Measurements from ENCODE around the gene ACTR8. TPM values are rescaled to one million over a fixed set of nuclear protein-coding genes. Genes with fewer than 3 reads are reported as not detected.

The ACTR8 gene
- total RNA-seq, 2 experiments from 2014 or later, result 35.2 to 39.9 TPM

DNA sequence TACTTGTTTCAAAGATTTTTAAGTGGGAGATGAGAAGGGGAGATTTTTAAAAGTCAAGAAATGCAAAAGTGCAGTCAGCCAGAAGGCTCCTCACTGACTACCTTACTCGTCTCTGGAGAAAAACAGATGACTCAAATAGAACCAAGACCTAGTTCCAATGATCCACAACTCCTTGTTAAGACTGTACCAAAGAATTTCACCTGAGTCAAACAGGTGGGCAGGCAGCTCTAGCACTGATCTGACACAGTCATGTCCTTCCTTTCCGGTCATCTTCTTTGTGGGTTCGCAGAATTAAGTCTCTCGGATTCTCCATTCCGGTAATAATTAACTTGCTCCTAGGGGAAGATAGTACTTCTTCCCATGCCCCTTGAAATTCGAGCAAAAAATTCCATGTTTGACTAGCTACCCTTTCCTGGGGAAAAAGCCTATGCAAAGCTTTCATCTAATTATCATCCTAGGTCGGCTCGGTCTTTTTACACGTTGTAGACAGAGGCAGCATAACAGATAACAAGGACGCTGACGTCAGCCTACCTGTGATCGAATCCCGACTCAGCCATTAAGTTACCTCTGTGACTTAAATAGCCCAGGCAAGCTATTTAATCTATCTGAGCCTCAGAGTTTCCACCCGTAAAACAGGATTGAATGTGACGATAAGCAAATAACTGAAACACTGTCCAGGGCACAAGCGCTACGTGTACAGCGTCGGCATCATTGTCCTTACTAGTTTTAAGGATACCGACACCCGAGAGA lies 8.9 kb upstream of the ACTR8 start:
- peaks cover 14% of the 10 kb centered on the region for H3K27me3 Mint-ChIP-seq
- CTCF ChIA-PET, result interaction anchor here (0.8 to 1.1 kb wide), 3 partner anchors 11 to 545 kb away, joined by 3 to 4 read pairs (median 3); no protein-coding TSS in a partner anchor
- H3K36me3 Mint-ChIP-seq (ENCODE audit: low read depth), result peaks cover 39% of the 10 kb centered on the region
- peak; percentile 72 for DNase-seq
- H3K4me3 Mint-ChIP-seq, result peak overlapping the region; percentile 92
- peaks cover 55% of the 10 kb centered on the region for H3K4me1 Mint-ChIP-seq
- POLR2A ChIA-PET, result no interaction called here
- H3K9me3 Mint-ChIP-seq, result peaks cover 3% of the 10 kb centered on the region
- peak overlapping the region; percentile 97 for H3K27ac Mint-ChIP-seq

DNA sequence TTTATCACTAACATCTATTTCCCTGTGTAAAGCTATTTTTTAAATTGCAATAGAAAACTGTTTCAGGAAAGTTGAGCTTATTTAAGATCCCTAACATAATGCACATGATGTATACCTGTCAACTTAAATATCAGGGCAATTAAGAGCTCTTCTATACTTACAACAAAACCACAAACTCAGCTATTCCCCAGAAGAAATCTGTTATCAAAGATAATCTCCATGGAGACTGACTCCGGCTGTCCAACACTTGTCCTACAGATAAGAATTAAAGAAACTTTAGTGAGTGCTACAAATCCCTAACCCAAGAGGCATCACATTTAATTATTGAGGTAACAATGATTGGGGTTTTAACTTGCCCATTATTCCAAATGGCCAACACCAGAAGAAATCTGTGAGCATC lies 6.3 kb upstream of the ACTR8 start:
- ChIA-PET CTCF (no interaction called here), POLR2A (no interaction called here)
- H3K36me3 Mint-ChIP-seq (ENCODE audit: low read depth), result peaks cover 51% of the 10 kb centered on the region
- H3K4me1 Mint-ChIP-seq, result peaks cover 58% of the 10 kb centered on the region
- peaks cover 3% of the 10 kb centered on the region for H3K9me3 Mint-ChIP-seq
- H3K27ac Mint-ChIP-seq, result no peak overlapping the region
- no peaks in the 10 kb centered on the region for H3K27me3 Mint-ChIP-seq
- DNase-seq, result no peak
- no peak overlapping the region for H3K4me3 Mint-ChIP-seq

DNA sequence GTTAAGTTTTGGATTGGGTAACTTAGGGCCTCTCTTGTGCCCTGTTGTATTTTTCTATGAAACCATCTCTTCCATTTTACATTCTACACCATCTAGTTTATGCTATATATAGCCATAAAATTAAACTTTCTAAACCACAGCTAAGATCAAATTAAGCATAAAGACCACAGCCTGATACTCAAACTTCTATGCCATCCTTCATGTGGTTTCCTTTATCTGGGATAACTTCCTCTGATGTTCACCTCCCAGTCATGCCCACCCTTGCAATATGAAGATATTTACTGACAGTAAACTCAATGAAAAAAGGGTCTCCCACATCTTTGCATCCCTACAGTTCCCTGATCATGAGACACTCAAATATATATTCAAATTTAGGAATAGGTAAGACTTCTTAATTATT lies 5.5 kb upstream of the ACTR8 start:
- peaks cover 57% of the 10 kb centered on the region for H3K4me1 Mint-ChIP-seq
- no peaks in the 10 kb centered on the region for H3K27me3 Mint-ChIP-seq
- DNase-seq, result no peak
- ChIA-PET POLR2A (no interaction called here), CTCF (no interaction called here)
- no peaks in the 10 kb centered on the region for H3K9me3 Mint-ChIP-seq
- no peak overlapping the region for H3K4me3 Mint-ChIP-seq
- H3K27ac Mint-ChIP-seq, result peak overlapping the region; percentile 57
- H3K36me3 Mint-ChIP-seq (ENCODE audit: low read depth), result peaks cover 55% of the 10 kb centered on the region

DNA sequence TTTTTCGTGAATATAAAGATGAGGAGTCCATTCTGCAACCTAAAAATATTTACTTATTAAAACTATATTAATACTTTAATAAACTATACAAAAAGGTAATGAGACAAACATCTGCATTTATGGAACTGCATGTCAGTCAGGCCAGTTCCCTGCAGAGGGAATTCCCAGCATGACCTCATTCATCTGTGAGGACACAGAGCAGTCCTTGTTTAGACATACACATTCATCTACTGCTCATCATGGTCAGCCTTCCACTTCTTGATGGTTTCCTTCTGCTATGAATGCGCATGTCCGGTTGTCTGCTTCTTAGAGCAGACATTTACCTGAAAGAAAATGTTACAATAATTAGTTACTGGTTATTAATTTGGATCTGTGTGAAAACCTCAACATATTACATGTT lies 3.3 kb upstream of the ACTR8 start:
- H3K9me3 Mint-ChIP-seq, result no peaks in the 10 kb centered on the region
- peaks cover 49% of the 10 kb centered on the region for H3K36me3 Mint-ChIP-seq (ENCODE audit: low read depth)
- ChIA-PET POLR2A (no interaction called here), CTCF (no interaction called here)
- H3K27me3 Mint-ChIP-seq, result no peaks in the 10 kb centered on the region
- DNase-seq, result no peak
- no peak overlapping the region for H3K4me3 Mint-ChIP-seq
- peaks cover 59% of the 10 kb centered on the region for H3K4me1 Mint-ChIP-seq
- no peak overlapping the region for H3K27ac Mint-ChIP-seq

DNA sequence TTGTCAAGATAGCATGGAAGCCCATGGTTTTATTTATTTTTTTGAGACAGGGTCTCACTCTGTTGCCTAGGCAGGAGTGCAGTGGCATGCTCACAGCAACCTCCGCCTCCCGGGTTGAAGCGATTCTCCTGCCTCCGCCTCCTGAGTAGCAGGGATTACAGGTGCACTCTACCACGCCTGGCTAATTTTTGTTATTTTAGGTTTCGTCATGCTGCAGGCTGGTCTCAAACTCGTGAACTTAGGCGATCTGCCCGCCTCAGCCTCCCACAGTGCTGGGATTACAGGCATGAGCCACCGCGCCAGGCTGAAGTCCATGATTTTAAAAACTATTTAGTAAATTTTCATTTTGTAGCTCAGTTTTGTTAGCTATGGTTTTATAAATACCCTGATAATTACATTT lies 2.7 kb upstream of the ACTR8 start:
- H3K27me3 Mint-ChIP-seq, result no peaks in the 10 kb centered on the region
- no peaks in the 10 kb centered on the region for H3K9me3 Mint-ChIP-seq
- CTCF ChIA-PET, result no interaction called here
- no peak overlapping the region for H3K27ac Mint-ChIP-seq
- H3K4me1 Mint-ChIP-seq, result peaks cover 59% of the 10 kb centered on the region
- DNase-seq, result no peak
- peaks cover 52% of the 10 kb centered on the region for H3K36me3 Mint-ChIP-seq (ENCODE audit: low read depth)
- no peak overlapping the region for H3K4me3 Mint-ChIP-seq
- POLR2A ChIA-PET, result no interaction called here

DNA sequence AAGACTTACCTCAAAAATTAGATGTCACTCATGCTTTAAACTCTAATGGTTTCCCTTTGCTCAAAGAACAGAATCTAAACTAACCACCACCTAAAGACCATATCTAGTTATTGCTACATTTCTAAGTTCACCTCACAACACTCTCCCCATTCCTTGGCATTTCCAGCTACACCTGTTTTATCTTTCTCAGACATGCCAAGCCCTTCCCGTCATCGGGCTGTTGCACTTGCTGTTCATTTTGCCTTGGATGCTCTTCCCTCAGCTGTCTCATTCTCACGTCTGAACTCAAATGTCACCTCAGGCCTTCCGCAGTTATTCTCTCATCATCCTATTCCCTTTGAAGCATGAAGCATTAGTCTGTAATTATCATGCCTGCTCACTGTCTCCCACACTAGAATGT lies 1.1 kb upstream of the ACTR8 start:
- peaks cover 52% of the 10 kb centered on the region for H3K36me3 Mint-ChIP-seq (ENCODE audit: low read depth)
- H3K4me1 Mint-ChIP-seq, result peaks cover 48% of the 10 kb centered on the region
- H3K27me3 Mint-ChIP-seq, result no peaks in the 10 kb centered on the region
- no peaks in the 10 kb centered on the region for H3K9me3 Mint-ChIP-seq
- no peak for DNase-seq
- peak overlapping the region; percentile 88 for H3K4me3 Mint-ChIP-seq
- ChIA-PET CTCF (no interaction called here), POLR2A (interaction anchor here (1.0 kb wide), 1 partner anchor 9 kb away, joined by 3 read pairs; the partner anchor contains the start of gene SELENOK)
- no peak overlapping the region for H3K27ac Mint-ChIP-seq

DNA sequence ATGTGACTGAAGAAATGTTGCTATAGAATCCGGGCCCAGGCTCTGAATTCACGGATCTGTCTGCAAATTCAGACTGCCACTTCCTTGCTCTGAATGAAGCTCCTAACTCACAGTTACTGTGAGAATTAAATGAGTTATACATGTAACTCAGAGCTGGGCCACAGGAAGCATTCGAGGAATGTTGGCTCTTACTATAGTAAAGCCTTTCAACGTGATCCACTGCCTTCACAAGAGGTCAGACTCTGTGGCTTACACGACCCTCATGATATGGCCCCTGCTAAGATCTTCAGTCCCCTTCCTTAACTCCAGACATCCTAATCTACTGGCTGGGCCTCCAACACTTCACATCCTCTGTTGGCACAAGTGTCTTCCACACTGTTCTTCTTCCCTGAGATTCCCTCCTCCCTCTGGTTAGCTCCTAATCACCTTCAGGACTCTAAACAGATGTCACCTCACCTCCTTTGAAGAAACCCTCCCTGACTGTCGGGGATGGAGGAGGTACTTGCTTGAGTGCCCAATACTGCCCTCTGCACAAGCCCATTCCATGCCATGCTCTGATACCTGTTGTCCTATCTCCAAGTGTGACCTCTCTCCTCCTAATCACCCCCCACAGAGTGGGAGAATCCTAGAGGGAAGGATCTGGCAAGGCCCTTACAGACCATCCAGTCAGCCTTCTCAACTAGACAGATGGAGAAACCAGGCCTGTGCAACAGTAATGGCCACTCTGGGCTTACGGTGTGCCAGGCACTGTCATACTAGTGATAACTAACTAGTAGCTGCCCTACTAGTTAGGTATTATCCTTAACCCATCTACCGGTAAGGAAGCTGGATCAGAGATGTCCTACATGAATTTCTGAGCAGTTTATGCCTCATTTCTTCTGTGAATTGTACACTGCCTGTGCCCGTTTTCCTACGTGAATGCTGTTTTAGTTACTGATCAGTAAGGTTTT lies 1.3 kb downstream of the ACTR8 start:
- CTCF ChIA-PET, result interaction anchor here (1.4 kb wide), 2 partner anchors 10 to 17 kb away, joined by 3 to 4 read pairs; no protein-coding TSS in a partner anchor
- Mint-ChIP-seq H3K9me3 (no peaks in the 10 kb centered on the region), H3K27me3 (no peaks in the 10 kb centered on the region), H3K4me3 (peak overlapping the region; percentile 88), H3K27ac (peak overlapping the region; percentile 99), H3K4me1 (peaks cover 32% of the 10 kb centered on the region), H3K36me3 (ENCODE audit: low read depth) (peaks cover 56% of the 10 kb centered on the region)
- DNase-seq, result no peak
- POLR2A ChIA-PET, result no interaction called here

DNA sequence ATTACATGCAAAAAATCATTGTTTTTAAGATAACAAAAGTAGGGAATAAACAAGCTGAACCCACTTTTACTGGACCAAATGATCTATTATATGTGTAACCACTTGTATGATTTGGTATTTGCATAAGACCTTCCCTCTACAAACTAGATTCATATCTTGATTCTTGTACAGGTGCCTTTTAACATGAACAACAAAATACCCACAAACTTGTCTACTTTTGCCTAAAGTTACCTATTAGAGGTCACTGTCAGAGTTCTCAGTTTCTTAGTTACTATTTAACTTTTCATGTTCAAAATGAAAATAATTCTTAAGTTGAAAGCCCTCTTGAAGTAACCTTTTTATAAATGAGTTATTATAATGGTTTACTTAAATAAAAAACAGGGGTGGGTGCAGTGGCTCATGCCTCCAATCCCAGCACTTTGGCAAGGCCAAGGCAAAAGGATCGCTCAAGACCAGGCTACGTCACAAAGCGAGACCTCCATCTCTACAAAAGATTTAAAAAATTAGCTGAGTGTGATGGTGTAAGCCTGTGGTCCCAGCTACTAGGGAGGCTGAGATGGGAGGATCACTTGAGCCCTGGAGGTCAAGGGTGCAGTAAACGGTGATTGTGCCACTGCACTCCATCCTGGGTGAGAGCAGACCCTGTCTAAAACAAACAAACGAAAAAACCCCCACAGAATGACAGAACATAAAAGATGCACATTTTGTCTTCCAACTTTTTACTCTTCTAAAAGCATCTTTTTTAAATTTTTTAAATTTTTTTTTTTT lies 16.0 kb downstream of the ACTR8 start:
- Mint-ChIP-seq H3K9me3 (no peaks in the 10 kb centered on the region), H3K27ac (no peak overlapping the region), H3K4me3 (no peak overlapping the region), H3K36me3 (ENCODE audit: low read depth) (peaks cover 42% of the 10 kb centered on the region), H3K27me3 (no peaks in the 10 kb centered on the region), H3K4me1 (no peaks in the 10 kb centered on the region)
- no peak for DNase-seq
- ChIA-PET CTCF (interaction anchor here (0.6 to 1.0 kb wide), 2 partner anchors 8 to 673 kb away, joined by 3 read pairs; no protein-coding TSS in a partner anchor), POLR2A (no interaction called here)

DNA sequence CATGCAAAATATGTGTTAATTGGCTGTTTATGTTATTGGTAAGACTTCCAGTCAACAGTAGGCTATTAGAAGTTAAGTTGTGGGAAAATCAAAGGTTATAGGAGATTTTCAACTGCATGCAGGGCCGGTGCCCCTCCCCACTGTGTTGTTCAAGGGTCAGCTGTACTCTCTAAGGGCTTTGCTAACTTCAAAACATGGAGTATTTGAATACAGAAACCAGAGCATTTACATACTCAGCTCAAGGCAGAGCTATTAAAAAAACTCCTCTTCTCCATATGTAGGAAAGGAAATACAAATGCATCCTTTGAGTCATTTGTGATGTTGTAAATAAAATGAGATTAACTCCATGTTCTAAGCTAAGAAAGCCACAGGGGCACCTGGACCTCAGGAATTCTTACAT lies 18.8 kb downstream of the ACTR8 start:
- H3K27ac Mint-ChIP-seq, result no peak overlapping the region
- no peaks in the 10 kb centered on the region for H3K9me3 Mint-ChIP-seq
- H3K4me1 Mint-ChIP-seq, result no peaks in the 10 kb centered on the region
- H3K36me3 Mint-ChIP-seq (ENCODE audit: low read depth), result peaks cover 36% of the 10 kb centered on the region
- ChIA-PET CTCF (interaction anchor here (1.2 kb wide), 1 partner anchor 11 kb away, joined by 3 read pairs; no protein-coding TSS in a partner anchor), POLR2A (no interaction called here)
- H3K4me3 Mint-ChIP-seq, result no peak overlapping the region
- H3K27me3 Mint-ChIP-seq, result no peaks in the 10 kb centered on the region
- no peak for DNase-seq

DNA sequence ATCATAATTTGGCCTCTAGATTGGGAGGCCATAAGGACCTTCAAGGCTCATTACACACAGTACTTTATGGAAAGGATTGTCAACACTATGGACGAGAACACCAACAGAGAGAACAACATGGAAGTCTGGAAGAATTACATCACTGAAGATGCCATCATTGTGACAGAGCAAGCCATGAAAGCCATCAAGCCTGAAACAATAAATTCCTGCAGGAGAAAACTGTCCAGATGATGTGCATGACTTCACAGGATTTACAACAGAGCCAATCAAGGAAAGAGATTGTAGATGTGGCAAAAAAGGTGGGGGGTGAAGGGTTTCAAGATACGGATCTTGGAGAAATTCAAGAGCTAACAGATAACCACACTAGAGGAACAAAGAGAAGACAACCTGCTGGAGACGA lies 19.7 kb downstream of the ACTR8 start:
- CTCF ChIA-PET, result interaction anchor here (1.2 kb wide), 1 partner anchor 12 kb away, joined by 3 read pairs; no protein-coding TSS in a partner anchor
- Mint-ChIP-seq H3K27me3 (no peaks in the 10 kb centered on the region), H3K4me1 (peaks cover 4% of the 10 kb centered on the region), H3K27ac (no peak overlapping the region), H3K4me3 (no peak overlapping the region), H3K36me3 (ENCODE audit: low read depth) (peaks cover 30% of the 10 kb centered on the region), H3K9me3 (no peaks in the 10 kb centered on the region)
- no peak for DNase-seq
- POLR2A ChIA-PET, result no interaction called here

DNA sequence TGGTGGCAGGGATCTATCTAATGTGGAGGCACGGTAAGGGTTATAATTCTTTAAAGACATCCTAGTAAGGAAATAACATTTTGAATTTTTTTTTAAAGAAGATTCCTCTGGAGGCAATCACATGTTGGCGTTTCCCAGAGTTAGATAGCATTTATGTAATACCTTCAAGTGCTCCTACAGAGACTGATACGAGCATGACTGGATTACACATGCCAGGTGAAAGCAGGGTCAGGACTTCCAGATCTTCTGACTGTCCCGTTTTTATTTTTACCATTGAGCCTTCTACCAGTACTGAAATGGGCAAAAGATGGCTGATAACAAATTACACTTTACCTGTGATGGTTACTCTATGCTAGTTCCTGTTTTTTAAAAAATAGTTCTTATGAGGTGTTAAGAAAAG lies 21.8 kb downstream of the ACTR8 start:
- H3K4me1 Mint-ChIP-seq, result peaks cover 5% of the 10 kb centered on the region
- peaks cover 26% of the 10 kb centered on the region for H3K36me3 Mint-ChIP-seq (ENCODE audit: low read depth)
- no peak overlapping the region for H3K4me3 Mint-ChIP-seq
- CTCF ChIA-PET, result no interaction called here
- no peaks in the 10 kb centered on the region for H3K9me3 Mint-ChIP-seq
- DNase-seq, result no peak
- H3K27ac Mint-ChIP-seq, result no peak overlapping the region
- no peaks in the 10 kb centered on the region for H3K27me3 Mint-ChIP-seq
- POLR2A ChIA-PET, result interaction anchor here (0.7 kb wide), 1 partner anchor 15 kb away, joined by 3 read pairs; no protein-coding TSS in a partner anchor

DNA sequence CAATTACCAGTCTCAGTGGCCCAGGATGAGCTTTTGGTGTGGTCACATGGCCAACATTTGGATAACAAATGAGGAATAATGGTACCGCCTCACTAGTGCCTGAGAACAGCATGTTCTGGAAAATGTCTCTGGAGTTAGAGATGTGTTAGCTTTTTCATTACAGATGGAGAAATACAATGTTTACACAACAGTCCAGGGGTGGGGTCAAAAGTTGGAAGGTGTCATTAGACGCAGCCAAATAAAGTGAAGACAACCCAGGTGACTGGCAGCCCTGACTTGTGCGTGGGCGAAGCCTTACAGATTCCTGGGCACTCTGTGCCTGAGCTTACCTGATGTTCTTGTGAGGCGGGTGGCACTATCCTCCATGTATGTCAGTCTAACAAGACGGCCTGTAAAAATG lies 22.8 kb downstream of the ACTR8 start:
- Mint-ChIP-seq H3K27ac (no peak overlapping the region), H3K27me3 (no peaks in the 10 kb centered on the region), H3K36me3 (ENCODE audit: low read depth) (peaks cover 22% of the 10 kb centered on the region), H3K4me1 (peaks cover 5% of the 10 kb centered on the region), H3K9me3 (no peaks in the 10 kb centered on the region), H3K4me3 (no peak overlapping the region)
- no peak for DNase-seq
- CTCF ChIA-PET, result no interaction called here
- POLR2A ChIA-PET, result no interaction called here
